GM10266 (cell line): ENCODE data around the gene C12orf42.

ENCODE experiments used
- DNase-seq: peaks from one replicate; pipeline ENCODE4 v3.0.0; 2012; ENCODE audit errors: extremely low spot score
- CTCF ChIP-seq: IDR thresholded peaks from 2 replicates; pipeline ENCODE4 v1.5.1; 2012; ENCODE audit warnings: mild to moderate bottlenecking, low read depth; ENCODE audit not compliant: control insufficient read depth, insufficient read depth; ENCODE audit errors: missing control alignments

Gene C12orf42

DNA sequence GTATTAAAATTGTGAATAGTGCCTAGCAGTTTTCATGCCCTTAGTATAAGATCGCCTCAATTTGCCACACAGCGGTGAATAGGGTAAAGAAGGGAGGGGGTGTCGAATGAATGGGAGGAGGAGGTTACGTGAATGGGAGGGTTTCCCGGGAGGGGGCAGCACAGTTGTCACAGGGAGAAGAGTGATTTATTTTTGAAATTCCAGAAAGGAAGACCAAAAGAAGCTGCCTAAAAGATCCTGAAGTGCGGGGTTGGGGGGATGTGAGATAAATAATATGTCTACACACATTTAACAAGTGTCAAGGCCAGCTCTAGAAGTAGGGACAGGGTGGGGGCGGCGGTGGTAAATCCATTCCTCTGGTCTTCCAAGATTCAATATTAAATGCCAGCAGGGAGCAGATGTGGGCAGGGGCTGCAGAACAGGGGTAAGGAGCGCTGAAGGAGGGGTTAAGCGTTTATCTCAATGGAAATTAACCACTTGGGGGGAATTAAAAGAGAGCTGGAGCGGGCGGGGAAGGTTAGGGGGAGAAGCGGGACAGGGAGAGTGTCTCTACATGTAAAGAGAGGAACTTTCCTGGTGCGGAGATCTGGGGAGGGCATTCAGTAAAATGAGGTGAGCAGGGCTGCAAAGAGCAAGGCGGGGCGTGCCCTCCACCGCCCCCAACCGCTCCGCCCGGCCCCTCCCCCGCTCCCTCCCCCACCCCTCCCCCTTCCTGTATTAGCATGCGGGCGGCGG, 867 bp downstream of the C12orf42 start:
- TF ChIP-seq CTCF = no peak
- DNase-seq = no peak

GRCh38 chr12:103494051-103494733, 1.6 kb downstream of the C12orf42 start:
- TF ChIP-seq CTCF = no peak
- no peak for DNase-seq

- TF ChIP-seq CTCF = no peak
- DNase-seq = no peak
Observed at GRCh38 chr12:103493199-103493598, 2.6 kb downstream of the C12orf42 start.

DNA sequence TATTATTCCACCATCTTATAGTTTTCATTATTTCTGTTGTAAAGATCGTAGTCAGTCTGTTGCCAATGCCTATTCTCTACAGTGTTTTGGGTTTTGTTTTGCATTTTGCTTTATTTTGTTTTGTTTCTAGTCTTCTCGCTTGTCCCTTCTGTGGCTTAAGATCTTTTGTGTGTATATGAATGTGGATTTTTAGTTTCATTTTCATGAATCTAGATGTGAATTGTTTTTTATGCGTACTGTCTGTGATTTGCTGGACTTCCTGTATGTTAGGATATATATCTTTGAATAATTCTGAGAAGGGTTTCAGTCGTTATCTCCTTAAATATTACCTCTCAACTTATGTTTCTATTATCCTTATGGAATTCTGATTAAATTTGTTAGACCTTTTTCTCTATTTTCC, 13.4 kb downstream of the C12orf42 start:
- no peak for DNase-seq
- no peak for TF ChIP-seq CTCF

DNA sequence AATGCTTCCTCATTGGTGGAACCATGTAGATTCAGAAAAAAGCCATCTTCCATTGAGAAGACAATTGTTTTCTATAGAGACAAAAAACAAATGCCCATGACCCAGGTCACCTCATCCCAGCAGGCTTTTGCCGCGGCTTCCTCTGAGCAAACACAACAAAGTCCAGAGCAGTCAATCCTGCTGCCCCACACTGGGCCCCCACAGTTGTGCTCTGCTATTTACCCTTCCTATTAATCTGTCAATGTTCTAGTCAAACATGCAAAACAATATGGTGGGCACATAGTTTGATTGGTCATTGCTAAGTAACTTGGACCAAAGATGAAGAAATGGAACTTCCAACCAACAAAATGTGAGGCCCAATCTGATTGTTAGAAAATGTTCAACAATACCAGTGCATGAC, 20.7 kb downstream of the C12orf42 start:
- DNase-seq = no peak
- no peak for TF ChIP-seq CTCF

GRCh38 chr12:103470664-103471063, 25.1 kb downstream of the C12orf42 start:
- no peak for TF ChIP-seq CTCF
- no peak for DNase-seq

GRCh38 chr12:103469719-103470118, 26.0 kb downstream of the C12orf42 start:
- DNase-seq = no peak
- no peak for TF ChIP-seq CTCF
